Activated gamma-delta T cell (primary cell): ENCODE results near the gene KRT25.
"Not testable (repeated sequence)": the region's sequence is repeated elsewhere in the genome, so short reads cannot be mapped to it uniquely, and the experiment has no call there.

Experiments used
- DNase-seq: peaks from one replicate; lab custom pipeline; 2025; lab: John Stamatoyannopoulos, UW

Gene KRT25

DNA sequence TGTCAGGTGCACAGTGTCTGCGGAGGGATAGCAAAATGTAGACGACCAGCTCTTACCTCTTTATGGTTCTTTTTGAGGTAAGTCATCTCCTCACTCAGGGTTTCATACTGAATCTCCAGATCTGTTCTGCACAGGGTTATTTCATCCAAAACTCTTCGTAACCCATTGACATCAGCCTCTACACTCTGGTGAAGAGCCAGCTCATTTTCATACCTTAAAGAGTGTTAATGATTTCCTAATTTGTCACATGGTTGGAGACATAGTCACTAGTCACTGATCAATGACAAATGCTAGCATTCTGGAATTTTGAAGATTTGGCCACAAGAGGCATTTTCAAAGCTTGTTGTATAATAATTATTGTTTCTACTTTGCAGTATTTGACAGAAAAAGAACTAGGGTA lies 1.3 kb downstream of the KRT25 start:
- no peak for DNase-seq

DNA sequence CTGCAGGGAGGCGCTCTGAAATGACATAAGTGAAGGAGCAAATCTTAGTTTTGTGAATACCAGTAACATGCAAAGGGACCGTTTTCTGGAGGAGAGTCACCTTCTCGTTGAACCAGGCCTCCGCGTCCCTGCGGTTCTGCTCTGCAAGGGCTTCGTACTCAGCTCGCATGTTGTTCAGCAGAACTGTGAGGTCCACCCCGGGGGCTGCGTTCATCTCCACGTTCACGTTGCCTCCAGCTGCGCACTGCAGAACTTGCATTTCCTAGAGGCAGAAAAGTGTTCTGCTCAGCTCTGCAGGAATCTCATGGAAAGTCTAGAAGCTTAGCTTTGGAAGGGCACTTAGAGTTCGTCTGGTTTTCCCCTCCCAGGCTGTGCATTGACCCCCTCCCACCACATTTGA lies 4.1 kb downstream of the KRT25 start:
- DNase-seq, result no peak

DNA sequence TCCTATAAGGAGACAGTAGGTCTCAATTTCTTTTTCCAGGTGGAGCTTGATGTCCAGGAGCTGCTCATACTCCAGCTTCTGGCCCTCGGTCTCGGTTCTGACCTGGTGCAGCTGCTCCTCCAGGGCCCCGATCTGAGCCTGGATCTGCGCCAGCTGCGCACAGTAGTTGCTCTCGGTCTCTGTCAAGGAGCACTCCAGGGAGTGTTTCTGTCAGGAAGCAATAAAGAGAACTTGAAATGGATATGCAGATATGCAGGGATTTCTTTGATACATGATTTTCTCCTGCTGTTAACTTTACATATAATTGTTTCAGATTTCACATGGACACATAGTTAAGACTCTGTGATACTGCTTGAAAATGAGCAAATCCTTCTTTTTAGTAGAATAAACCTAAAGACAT lies 4.7 kb downstream of the KRT25 start:
- no peak for DNase-seq

DNA sequence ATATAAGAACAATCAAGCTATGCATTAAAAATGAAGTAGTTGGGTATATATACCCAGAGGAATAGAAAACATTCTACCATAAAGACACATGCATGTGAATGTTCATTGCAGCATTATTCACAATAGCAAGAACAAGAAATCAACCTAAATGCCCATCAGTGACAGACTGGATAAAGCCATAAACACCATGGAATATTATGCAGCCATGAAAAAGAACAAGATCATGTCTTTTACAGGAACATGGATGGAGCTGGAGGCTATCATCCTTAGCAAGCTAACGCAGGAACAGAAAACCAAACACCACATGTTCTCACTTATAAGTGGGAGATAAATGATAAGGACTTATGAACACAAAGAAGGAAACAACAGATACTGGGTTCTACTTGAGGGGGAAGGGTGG lies 6.5 kb downstream of the KRT25 start:
- not testable (repeated sequence) for DNase-seq

DNA sequence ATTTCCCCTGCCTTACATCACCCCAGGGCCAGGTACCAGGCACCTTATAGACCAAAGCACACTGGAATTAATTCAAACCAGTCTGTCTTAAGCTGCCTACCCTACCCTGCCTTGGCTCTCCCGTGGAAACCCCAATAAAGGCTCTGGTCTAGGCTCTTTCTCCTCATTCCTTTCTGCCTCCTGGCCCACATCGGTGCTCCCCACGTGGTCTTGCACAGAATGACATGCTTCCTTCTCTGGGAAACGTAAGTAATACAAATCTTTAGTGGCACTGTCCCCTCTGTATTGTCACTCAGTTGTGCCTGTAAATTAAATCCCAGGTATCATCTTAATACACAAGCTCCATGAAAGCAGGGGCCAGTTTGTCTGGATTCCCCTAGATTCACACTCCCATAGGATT lies 16.6 kb downstream of the KRT25 start:
- DNase-seq, result no peak

DNA sequence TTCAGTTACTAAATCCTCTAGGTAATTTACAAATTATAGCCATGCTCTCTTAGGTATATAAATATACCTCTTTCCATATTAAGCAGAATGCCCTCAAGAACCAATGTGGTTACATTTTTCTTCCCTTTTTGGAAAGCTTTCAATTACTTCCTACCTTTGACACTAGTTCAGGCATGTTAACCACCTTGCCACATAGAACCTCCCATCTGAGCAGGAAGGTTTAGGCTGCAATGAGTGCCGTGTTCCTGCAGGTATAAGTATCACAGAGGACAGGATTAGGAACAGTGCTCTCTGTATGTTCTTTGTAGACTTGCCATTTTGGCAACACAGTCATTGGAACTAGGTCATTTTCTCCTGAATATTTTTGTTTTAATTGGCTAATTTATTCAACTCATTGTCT lies 20.1 kb downstream of the KRT25 start:
- DNase-seq, result no peak

DNA sequence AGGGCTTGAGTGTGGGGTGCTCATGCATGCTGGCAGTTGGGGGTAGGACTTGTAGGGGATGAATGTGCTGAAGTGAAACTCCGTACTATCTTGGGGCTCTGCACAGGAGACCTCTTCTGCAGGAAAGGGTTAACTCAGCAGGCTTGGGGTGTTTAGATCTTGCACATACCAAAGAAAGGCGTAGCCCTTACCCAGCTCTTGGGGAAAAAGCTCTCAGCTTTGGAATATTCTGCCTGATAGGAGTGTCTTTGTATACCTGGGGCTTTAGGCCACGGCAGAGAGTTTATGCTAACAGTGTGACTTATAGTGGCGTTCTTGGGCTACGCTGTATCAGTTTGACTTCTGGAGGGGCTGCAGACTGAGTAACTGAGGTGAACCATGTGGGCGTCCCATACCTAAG lies 21.1 kb downstream of the KRT25 start:
- no peak for DNase-seq

DNA sequence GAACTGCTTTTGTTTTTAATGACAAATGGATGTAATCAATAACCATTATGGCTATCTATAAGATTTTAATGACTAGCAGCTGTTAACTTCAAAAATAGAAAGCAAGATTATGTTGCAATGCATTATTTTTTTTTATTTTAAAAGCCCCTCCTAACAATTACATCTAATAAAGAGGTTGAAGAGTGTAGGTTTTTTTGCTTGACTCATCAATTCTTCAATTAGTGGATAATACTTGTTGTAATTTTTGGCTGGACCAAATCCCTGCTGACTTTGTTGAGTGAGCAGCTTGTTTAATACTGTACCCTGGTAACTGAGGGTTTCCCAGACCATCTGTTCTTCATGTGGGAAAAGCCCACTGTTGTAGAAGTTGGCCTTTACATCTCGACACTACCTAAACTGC lies 24.2 kb downstream of the KRT25 start:
- DNase-seq, result no peak

DNA sequence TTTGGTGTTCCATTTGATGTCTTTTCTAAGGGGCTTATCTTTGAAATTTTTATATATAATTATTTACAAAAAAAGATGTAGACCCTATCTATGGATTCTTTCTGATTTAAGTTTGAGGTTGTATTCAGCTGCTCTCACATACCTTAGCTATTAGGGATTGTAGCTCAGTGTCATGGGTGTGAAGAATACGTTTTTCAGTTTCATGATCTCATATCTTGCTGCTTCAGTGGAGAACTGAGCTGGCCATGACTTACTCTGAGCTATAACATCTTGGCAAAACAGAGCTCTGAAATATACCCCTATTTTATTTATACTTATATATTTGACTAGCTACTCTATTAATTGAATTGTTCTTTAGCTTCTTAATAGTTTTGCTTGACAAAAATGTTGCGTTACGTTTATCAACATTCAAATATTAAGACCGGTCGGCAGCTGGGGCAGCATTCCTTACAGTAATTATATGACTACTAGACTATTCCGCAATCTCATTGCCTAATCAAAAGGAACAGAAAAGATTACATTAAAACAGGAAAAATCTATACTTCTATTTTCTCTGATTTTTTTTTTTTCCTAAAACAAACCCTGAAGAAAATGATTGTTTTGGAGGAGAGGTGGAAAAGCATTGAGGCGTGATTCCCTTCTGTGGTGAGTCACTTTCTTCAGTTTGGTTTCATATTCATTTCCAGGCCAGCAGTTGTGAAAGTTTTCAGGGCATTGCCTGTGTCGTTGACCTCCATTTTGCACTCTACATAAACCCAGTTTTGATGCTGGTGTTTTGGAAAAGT lies 27.5 kb downstream of the KRT25 start:
- no peak for DNase-seq

DNA sequence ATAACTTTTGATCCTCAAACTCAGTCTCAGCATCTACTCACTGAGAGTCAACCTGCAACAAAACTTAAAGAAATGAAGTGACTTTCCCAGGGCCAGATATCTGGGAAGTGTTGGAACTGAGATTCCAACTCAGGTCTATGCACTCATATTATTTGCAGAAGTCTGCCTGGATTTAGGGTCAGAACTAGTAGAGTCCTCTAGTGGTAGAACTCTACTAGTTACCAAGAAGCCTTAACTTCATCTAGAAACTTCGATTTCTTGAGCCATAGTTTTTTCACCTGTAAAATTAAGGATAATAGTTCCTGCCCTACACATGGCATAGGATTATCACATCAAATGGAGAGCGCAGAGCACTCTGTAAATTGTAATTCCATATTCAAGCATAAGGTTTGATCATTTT lies 28.2 kb downstream of the KRT25 start:
- DNase-seq, result no peak

DNA sequence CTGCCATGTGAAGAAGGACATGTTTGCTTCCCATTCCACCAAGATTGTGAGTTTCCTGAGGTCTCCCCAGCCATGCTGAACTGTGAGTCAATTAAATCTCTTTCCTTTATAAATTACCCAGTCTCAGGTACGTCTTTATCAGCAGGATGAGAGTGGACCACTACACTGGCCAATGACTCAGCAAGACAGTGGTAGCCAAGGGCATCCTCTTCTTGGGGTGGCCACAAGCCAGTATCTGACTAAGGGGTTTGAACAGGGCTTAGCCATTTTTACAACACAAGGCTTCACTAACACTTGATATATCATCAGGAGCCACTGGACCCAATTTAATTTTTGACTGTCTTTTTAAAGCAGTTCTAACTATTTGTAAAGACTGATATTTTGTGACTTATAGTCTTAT lies 30.5 kb downstream of the KRT25 start:
- no peak for DNase-seq

DNA sequence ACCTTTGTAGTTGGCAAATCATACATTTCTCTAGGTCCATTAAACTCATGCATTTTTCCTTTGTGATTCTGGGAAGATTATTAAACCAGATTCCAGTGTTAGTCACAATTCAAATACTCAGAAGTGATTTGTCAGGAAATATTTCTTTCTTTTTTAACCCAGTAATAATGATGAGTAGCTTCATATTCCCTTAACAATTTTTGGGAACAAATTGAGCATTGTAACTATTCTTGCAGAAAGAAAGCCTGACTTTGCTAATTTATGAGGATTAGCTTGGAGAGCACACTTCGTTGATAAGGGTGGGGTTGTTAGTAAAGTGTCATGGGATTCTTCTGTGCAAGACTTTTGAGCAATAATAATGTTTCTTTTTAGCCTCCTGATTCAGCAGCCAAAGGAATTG lies 32.9 kb downstream of the KRT25 start:
- no peak for DNase-seq

DNA sequence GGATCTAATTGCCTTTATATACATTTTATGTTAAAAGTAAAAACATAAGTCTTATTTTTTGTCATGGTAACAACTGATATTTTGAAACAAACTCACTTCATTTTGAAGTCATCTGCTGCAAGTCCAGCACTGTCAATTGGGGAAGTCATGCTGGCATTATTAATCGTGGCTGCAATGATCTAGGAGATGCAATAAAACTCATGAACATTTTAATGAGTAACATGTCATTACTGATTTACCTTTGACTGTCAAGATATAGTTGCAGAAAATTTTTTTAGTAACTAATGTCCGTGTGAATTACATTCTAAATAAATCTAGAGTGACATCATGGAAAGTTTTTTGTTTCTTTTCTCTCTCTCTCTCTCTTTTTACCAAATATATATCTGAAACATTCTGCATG lies 34.2 kb downstream of the KRT25 start:
- no peak for DNase-seq

DNA sequence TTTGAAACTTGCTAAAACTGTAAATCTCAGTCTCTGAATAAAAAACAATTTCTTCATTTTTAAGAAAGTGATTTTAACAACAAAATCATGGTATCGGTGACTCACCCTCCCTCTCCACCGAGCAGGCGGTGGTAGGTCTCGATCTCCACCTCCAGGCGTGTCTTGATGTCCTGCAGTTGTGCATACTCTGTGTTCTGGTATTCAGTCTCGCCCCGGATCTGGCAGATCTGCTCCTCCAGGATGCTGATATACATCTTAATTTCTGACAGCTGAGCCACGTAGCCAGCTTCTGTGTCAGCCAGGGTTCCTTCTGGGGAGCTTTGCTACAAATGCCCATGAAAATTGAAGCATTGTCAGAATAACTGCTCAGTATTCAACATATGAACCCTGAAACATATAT lies 36.2 kb downstream of the KRT25 start:
- DNase-seq, result no peak

DNA sequence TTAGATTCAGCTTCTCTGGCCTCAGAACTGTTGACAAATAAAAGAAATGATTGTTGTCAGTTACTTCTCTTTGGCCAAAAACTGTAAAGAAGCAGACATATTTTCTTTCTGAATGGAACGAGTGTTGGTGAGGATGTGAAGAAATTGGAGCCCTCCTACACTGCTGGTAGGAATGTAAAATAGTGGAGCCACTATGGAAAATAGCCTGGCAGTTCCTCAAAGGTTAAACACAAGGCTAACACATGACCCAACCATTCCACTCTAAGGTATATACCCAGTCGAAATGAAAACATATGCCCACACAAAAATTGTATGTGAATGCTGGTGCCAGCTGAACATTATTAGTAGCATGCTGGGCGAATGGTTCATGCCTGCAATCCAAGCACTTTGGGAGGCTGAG lies 37.4 kb downstream of the KRT25 start:
- no peak for DNase-seq

DNA sequence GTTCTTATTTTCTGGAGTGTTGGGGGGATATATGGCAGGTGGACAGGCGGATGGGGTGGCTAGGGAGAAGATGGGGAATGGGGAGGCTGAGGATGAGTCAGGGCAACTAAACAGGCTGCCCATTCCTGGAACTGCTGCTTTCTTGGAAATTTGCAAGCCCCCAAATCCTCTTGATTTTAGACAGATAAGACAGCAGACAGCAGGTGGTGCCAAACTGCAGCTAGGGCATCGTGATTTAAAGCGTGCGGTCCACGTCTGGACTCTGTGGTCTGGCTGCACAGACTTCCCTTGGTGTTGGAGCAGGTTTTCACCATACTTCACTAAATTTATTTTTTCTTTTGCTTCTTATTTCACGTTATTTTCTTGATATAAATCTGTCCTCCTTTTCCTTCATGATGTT lies 40.7 kb downstream of the KRT25 start:
- DNase-seq, result no peak

DNA sequence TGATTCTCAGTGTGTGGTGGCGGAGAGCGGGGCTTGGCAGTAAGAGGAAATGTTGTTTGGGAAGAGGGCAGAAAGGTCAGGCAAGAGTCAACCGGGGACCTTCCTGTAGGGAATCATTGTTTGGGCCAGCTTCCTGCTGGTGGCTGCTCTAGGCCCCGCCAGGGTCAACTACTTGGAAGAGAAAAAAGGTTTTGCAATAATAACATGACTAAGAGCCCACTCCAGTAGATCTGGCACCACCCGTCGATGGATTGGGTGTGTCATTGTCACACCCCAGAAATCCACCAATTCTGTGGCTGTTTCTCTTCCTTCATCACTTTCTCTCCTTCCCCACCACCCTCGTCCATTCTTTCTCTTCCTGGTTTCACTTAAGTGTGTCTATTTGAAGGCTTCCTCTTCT lies 47.4 kb downstream of the KRT25 start:
- DNase-seq, result no peak

DNA sequence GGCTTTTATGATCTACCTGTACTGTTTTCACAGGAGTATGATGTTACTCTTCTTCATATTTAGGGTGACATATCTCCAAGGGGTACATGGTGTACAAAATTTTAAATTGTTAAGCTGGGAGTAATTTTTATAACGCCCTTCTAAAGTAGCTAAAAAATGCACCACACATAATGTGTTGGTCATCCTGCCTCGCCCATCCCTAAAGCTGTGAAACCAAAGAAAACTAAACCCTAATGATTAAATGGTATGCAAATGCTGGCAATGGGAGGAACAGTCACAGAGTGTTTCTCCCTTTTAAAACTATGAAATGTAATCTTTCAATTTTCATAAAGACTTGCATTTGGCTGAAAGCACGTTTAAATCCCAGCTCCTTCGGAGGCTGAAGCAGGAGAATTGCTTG lies 49.5 kb downstream of the KRT25 start:
- no peak for DNase-seq

DNA sequence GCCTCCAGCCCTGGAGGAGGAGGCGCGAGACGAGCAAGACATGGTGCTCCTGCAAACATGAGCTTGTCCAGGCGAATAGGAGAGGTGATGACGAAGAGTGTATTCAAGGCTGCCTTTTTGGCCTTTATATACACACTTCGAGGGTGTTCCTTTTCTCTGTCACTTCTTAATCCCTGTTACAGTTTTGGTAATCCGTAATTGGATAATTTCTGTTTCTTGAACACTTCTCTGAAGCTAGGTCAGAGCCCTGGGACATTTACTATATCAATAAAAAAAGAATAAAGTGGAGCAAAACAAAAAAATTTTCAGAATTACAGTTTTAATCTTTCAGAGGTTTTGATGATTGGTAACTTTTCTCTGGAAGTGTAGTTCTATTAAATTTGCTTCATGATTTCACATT lies 51.5 kb downstream of the KRT25 start, which contains the start of gene KRT24:
TSS of gene KRT24 (minus strand) at position 101 of the 400 bp plus-strand sequence. CDS start at position 42, 59 bp downstream.
- no peak for DNase-seq

DNA sequence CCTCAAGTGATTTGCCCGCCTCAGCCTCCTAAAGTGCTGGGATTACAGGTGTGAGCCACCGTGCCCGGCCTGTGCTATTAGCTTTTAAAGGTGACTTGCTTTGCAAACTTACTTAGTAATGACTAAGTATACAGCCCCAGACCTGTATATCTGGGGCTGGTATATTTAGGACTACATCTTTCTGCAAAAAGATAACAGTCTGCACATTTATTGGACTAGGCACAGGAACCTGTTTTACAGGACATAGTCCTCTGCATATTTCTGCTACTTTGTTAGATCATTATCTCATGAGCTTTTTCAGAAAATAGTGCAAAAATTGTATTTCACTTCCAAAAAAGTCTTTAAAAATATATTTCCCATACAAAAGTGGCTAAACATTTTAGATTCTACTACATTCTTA lies 52.9 kb downstream of the KRT25 start:
- no peak for DNase-seq

DNA sequence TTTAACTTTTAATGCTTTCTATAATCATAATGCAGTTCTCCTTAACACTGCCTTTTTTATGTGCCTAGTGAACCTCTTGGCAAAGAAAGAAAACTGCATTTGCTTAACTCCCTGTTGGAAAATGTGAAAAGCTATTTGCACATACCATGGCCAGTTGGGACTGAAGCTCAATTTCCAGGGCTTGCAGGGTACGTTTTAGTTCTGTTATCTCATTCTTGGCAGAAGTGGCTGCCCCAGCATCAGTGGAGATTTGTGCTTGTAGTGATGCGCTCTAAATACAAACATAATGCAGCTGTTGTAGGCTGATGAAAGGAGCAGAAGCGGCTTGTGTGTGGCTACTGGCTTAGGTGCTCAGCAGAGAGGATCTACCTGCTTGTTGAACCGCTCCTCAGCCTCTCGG lies 55.3 kb downstream of the KRT25 start:
- no peak for DNase-seq

DNA sequence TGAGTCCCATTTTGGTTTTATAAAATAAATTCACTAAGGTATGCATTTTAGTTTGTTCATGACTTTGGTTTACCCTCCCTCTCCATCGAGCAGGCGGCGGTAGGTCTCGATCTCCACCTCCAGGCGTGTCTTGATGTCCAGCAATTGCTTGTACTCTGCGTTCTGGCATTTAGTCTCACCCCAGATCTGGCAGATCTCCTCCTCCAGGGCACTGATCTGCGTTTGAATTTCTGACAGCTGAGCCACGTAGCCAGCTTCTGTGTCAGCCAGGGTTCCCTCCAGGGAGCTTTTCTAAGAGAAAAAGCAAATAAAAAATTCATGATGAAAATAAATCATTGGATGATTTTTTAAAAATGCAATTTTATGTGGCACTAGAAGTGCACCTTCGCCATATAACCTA lies 55.8 kb downstream of the KRT25 start:
- no peak for DNase-seq
